ENCODE data around the gene CRB3. TPM values are rescaled to one million over a fixed set of nuclear protein-coding genes. Genes with fewer than 3 reads are reported as not detected.

Gene CRB3
- total and polyA plus RNA-seq, 8 donors, result 14.9 to 78.8 (median 17.9) TPM

GRCh38 chr19:6478815-6479214 lies 14.7 kb downstream of the CRB3 start:
- DNase-seq (no peak), ATAC-seq (no peak)
- peaks cover 5 to 27% of the 10 kb centered on the region in 2 donors for H3K27me3 ChIP-seq
- H3K4me1 ChIP-seq, result peaks cover 0 to 14% of the 10 kb centered on the region in 2 donors
- H3K4me3 ChIP-seq, result no peak overlapping the region
- no peak for TF ChIP-seq CTCF (IDR thresholded peaks at IDR 0.05)
- H3K9me3 ChIP-seq, result no peaks in the 10 kb centered on the region
- H3K27ac ChIP-seq, result no peak overlapping the region
- peaks cover 0 to 27% of the 10 kb centered on the region in 2 donors for H3K36me3 ChIP-seq
- intact Hi-C loops (cut with DNase I), result no loop called here

GRCh38 chr19:6479836-6480398 lies 15.8 kb downstream of the CRB3 start:
- no peak for ATAC-seq
- Histone ChIP-seq H3K36me3 (peaks cover 0 to 18% of the 10 kb centered on the region in 2 donors), H3K9me3 (no peaks in the 10 kb centered on the region), H3K27ac (no peak overlapping the region), H3K4me3 (no peak overlapping the region), H3K4me1 (peaks cover 0 to 14% of the 10 kb centered on the region in 2 donors), H3K27me3 (peaks cover 5 to 25% of the 10 kb centered on the region in 2 donors)
- intact Hi-C loops (cut with DNase I), result no loop called here
- no peak for DNase-seq
- TF ChIP-seq CTCF (IDR thresholded peaks at IDR 0.05), result no peak

GRCh38 chr19:6480848-6481415 lies 16.9 kb downstream of the CRB3 start:
- Histone ChIP-seq H3K4me1 (peaks cover 0 to 14% of the 10 kb centered on the region in 2 donors), H3K4me3 (peak overlapping the region; percentile 19 to 49), H3K9me3 (no peaks in the 10 kb centered on the region), H3K27ac (peak overlapping the region in 1 of 2 donors; percentile 66), H3K36me3 (peaks cover 0 to 9% of the 10 kb centered on the region in 2 donors), H3K27me3 (peaks cover 0 to 15% of the 10 kb centered on the region in 2 donors)
- intact Hi-C loops (cut with DNase I), result no loop called here
- ATAC-seq, result no peak
- no peak for DNase-seq
- TF ChIP-seq CTCF (IDR thresholded peaks at IDR 0.05), result no peak

- H3K9me3 ChIP-seq, result no peaks in the 10 kb centered on the region
- peak within 1 kb of the TSS in 1 of 2 donors; percentile 66 for H3K27ac ChIP-seq
- intact Hi-C loops (cut with DNase I), result no loop called here
- ATAC-seq (peak; percentile 60), DNase-seq (peak in 2 of 4 donors; percentile 64 to 90)
- peaks cover 0 to 14% of the 10 kb centered on the region in 2 donors for H3K4me1 ChIP-seq
- H3K36me3 ChIP-seq, result peaks cover 0 to 2% of the 10 kb centered on the region in 2 donors
- H3K27me3 ChIP-seq, result peaks cover 0 to 7% of the 10 kb centered on the region in 2 donors
- peak; percentile 30 to 44 for TF ChIP-seq CTCF (IDR thresholded peaks at IDR 0.05)
- peak within 1 kb of the TSS; percentile 19 to 49 for H3K4me3 ChIP-seq
Measured at GRCh38 chr19:6481541-6482342, 17.7 kb downstream of the CRB3 start, which contains the start of gene DENND1C. TSS of gene DENND1C (minus strand) at chr19:6481787. CDS start at chr19:6481695, 92 bp downstream.

- Histone ChIP-seq H3K4me1 (peaks cover 0 to 14% of the 10 kb centered on the region in 2 donors), H3K27ac (peak overlapping the region in 1 of 2 donors; percentile 66), H3K27me3 (peaks cover 0 to under 1% of the 10 kb centered on the region in 2 donors), H3K4me3 (no peak overlapping the region), H3K9me3 (no peaks in the 10 kb centered on the region), H3K36me3 (no peaks in the 10 kb centered on the region)
- DNase-seq, result no peak
- intact Hi-C loops (cut with DNase I), result no loop called here
- no peak for TF ChIP-seq CTCF (IDR thresholded peaks at IDR 0.05)
- ATAC-seq, result no peak
Measured at GRCh38 chr19:6482343-6482686, 18.2 kb downstream of the CRB3 start.

All from left lung (tissue), 10 donors.